Measurements from ENCODE around the gene AHNAK2. TPM values are rescaled to one million over a fixed set of nuclear protein-coding genes. Genes with fewer than 3 reads are reported as not detected.
A peak's percentile ranks its signal among the peaks of the same experiment; 100 is the strongest.

The AHNAK2 gene
- total and polyA plus RNA-seq, 2 donors (not counting 1 experiment from before 2014, with no cell fraction given): not detected

DNA sequence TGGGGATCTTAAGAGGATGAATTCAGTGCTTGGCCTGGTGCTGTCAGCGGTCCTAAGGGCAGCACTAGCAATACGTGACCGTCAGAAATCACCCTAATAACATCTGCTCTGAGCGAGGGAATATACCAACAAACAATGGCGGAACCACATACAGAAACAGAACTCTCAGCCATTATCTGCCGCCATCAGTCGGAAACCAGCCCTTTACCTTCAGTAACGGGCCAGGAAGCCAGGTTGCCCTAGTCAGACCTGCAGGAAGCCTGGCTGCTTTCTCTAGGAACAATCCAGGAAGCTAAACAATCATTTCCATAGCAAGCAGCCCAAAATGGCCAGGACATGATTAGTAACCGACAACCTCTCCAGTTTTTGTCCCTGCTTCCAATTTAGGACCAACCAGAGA, 37.1 kb upstream of the AHNAK2 start:
- no peaks in the 10 kb centered on the region for H3K27me3 Mint-ChIP-seq
- WGBS (ENCODE audit: insufficient coverage): 49% methylated on average over 9 of the region's 9 CpGs
- no peaks in the 10 kb centered on the region for H3K9me3 Mint-ChIP-seq (ENCODE audit: insufficient read depth)
- intact Hi-C loops (cut with micrococcal nuclease): no loop called here
- peak overlapping the region; percentile 1 for H3K27ac Mint-ChIP-seq
- Histone ChIP-seq H3K27me3 (replicated peaks in 1 of 4; ENCODE audit: control extremely low read depth in 1 of 4, control insufficient read depth in 3 of 4, insufficient read depth in 4 of 4, low read length in 3 of 4) (no peaks in the 10 kb centered on the region), H3K4me1 (ENCODE audit: control insufficient read depth in 2 of 2, insufficient read depth in 2 of 2, low read length in 2 of 2) (peaks cover 19 to 26% of the 10 kb centered on the region in 2 donors), H3K4me3 (ENCODE audit: control extremely low read depth in 1 of 5, extremely low read depth in 1 of 5, insufficient read depth in 1 of 5, low read depth in 2 of 5, low read length in 4 of 5) (no peak overlapping the region), H3K79me2 (ENCODE audit: control insufficient read depth, insufficient read depth, low read length) (peaks cover 95% of the 10 kb centered on the region), H3K9ac (ENCODE audit: low read length) (no peak overlapping the region), H4K20me1 (ENCODE audit: control insufficient read depth, insufficient read depth, low read length, poor library complexity, severe bottlenecking) (peaks cover 76% of the 10 kb centered on the region), H3K9me3 (ENCODE audit: control extremely low read depth in 1 of 3, control insufficient read depth in 2 of 3, insufficient read depth in 1 of 3, low read length in 2 of 3) (peaks cover 0 to 3% (median 0%) of the 10 kb centered on the region in 3 donors), H3K36me3 (replicated peaks in 1 of 2; ENCODE audit: control extremely low read depth in 1 of 2, control insufficient read depth in 1 of 2, extremely low read depth in 1 of 2, insufficient read depth in 2 of 2, low read length in 1 of 2) (peaks cover 0 to 15% of the 10 kb centered on the region in 2 experiments), H2AFZ (ENCODE audit: insufficient read depth, low read depth, low read length, poor library complexity, severe bottlenecking) (no peak overlapping the region), H3K27ac (ENCODE audit: low read length in 2 of 2) (peak overlapping the region in 1 of 2 donors; percentile 18), H3K4me2 (replicated peaks; ENCODE audit: low read depth, low read length, poor library complexity, severe bottlenecking) (peak overlapping the region; percentile 22)
- peak overlapping the region; percentile 1 for H3K4me3 Mint-ChIP-seq
- ATAC-seq (ENCODE audit: low read depth) (no peak), DNase-seq (no peak)
- CTCF ChIA-PET: interaction anchor here (2.3 kb wide), 1 partner anchor 31 kb away, joined by 11 read pairs; no protein-coding TSS in a partner anchor
- POLR2A ChIA-PET: no interaction called here
- no peak for TF ChIP-seq EZH2 (IDR thresholded peaks at IDR 0.05; ENCODE audit: borderline replicate concordance, insufficient read depth, low read depth, low read length, poor library complexity, severe bottlenecking)
- peaks cover 64% of the 10 kb centered on the region for H3K4me1 Mint-ChIP-seq

DNA sequence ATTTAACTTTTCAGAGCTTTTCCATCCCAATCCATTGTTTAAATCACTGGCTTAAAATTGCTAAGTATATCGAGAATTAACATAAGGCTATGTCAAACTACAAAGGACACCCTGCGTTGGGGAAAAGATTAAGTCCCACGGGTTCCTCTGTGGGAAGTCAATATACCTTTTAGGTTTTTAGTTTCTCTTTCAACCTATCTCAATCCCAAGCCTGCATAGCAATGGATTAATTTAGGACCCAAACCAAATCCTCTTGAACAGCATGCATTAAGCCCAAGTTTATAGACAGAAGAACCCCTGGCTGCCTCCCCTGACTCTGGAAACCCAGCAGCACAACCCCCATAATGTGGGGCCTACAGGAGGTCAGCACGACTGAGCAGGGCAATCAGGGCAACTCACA, 36.5 kb upstream of the AHNAK2 start:
- H3K9me3 ChIP-seq (ENCODE audit: control extremely low read depth in 1 of 3, control insufficient read depth in 2 of 3, insufficient read depth in 1 of 3, low read length in 2 of 3): peaks cover 0 to 3% (median 0%) of the 10 kb centered on the region in 3 donors
- H3K4me3 ChIP-seq (ENCODE audit: control extremely low read depth in 1 of 5, extremely low read depth in 1 of 5, insufficient read depth in 1 of 5, low read depth in 2 of 5, low read length in 4 of 5): no peak overlapping the region
- Mint-ChIP-seq H3K27ac (no peak overlapping the region), H3K9me3 (ENCODE audit: insufficient read depth) (no peaks in the 10 kb centered on the region), H3K4me3 (no peak overlapping the region), H3K4me1 (peaks cover 58% of the 10 kb centered on the region), H3K27me3 (no peaks in the 10 kb centered on the region)
- intact Hi-C loops (cut with micrococcal nuclease): no loop called here
- POLR2A ChIA-PET: no interaction called here
- no peak overlapping the region for H2AFZ ChIP-seq (ENCODE audit: insufficient read depth, low read depth, low read length, poor library complexity, severe bottlenecking)
- H3K9ac ChIP-seq (ENCODE audit: low read length): no peak overlapping the region
- H3K27ac ChIP-seq (ENCODE audit: low read length in 2 of 2): peak overlapping the region in 1 of 2 donors; percentile 39
- peaks cover 0 to 15% of the 10 kb centered on the region in 2 experiments for H3K36me3 ChIP-seq (replicated peaks in 1 of 2; ENCODE audit: control extremely low read depth in 1 of 2, control insufficient read depth in 1 of 2, extremely low read depth in 1 of 2, insufficient read depth in 2 of 2, low read length in 1 of 2)
- WGBS (ENCODE audit: insufficient coverage): 78% methylated on average over 1 of the region's 4 CpGs
- peak overlapping the region; percentile 22 for H3K4me2 ChIP-seq (replicated peaks; ENCODE audit: low read depth, low read length, poor library complexity, severe bottlenecking)
- peaks cover 89% of the 10 kb centered on the region for H3K79me2 ChIP-seq (ENCODE audit: control insufficient read depth, insufficient read depth, low read length)
- no peaks in the 10 kb centered on the region for H3K27me3 ChIP-seq (replicated peaks in 1 of 4; ENCODE audit: control extremely low read depth in 1 of 4, control insufficient read depth in 3 of 4, insufficient read depth in 4 of 4, low read length in 3 of 4)
- peaks cover 14 to 20% of the 10 kb centered on the region in 2 donors for H3K4me1 ChIP-seq (ENCODE audit: control insufficient read depth in 2 of 2, insufficient read depth in 2 of 2, low read length in 2 of 2)
- H4K20me1 ChIP-seq (ENCODE audit: control insufficient read depth, insufficient read depth, low read length, poor library complexity, severe bottlenecking): peaks cover 70% of the 10 kb centered on the region
- TF ChIP-seq, protein P1, sequence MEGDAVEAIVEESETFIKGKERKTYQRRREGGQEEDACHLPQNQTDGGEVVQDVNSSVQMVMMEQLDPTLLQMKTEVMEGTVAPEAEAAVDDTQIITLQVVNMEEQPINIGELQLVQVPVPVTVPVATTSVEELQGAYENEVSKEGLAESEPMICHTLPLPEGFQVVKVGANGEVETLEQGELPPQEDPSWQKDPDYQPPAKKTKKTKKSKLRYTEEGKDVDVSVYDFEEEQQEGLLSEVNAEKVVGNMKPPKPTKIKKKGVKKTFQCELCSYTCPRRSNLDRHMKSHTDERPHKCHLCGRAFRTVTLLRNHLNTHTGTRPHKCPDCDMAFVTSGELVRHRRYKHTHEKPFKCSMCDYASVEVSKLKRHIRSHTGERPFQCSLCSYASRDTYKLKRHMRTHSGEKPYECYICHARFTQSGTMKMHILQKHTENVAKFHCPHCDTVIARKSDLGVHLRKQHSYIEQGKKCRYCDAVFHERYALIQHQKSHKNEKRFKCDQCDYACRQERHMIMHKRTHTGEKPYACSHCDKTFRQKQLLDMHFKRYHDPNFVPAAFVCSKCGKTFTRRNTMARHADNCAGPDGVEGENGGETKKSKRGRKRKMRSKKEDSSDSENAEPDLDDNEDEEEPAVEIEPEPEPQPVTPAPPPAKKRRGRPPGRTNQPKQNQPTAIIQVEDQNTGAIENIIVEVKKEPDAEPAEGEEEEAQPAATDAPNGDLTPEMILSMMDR (IDR thresholded peaks at IDR 0.05): no peak
- no peak for TF ChIP-seq EZH2 (IDR thresholded peaks at IDR 0.05; ENCODE audit: borderline replicate concordance, insufficient read depth, low read depth, low read length, poor library complexity, severe bottlenecking)
- DNase-seq: no peak
- ATAC-seq (ENCODE audit: low read depth): no peak
- CTCF ChIA-PET: interaction anchor here (0.7 to 2.4 kb wide), 3 partner anchors 29 to 39 kb away, joined by 3 to 11 read pairs (median 8); no protein-coding TSS in a partner anchor
